Retinal pigment epithelial cell (primary cell): ENCODE data around the gene NXN.

ENCODE experiments used
- DNase-seq: peaks from one replicate; pipeline ENCODE4 v3.0.0-alpha.2; 2010; ENCODE audit warnings: low read depth
- H3K4me3 ChIP-seq: 2 replicates; pipeline ENCODE4 v1.5.1; 2011; ENCODE audit warnings: mild to moderate bottlenecking, low read length, control low read depth, moderate library complexity
- TF ChIP-seq, protein P1 (sequence below): conservative IDR thresholded peaks from 2 replicates; pipeline ENCODE4 v1.5.1; 2011; ENCODE audit warnings: low read depth, low read length, control low read depth, inconsistent platforms

NXN gene

DNA sequence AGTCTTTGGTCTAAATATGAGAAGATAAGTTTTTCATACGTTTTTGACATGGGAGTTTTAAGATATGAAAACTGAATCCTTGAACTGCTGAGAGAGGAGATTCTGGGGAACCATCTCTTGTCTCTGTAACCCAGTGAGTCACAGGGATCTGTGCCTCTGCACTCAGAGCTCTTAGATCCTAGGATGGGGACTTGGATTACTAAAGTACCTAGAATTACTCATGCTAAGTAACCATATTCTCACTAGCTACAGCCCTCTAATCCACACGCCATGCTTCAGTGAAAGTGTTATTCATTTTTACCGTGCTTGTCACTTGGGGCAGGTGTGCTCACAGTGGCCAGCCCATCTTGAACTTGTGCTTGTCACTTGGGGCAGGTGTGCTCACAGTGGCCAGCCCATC lies 195.4 kb downstream of the NXN start:
- no peak for DNase-seq
- TF ChIP-seq, protein P1, sequence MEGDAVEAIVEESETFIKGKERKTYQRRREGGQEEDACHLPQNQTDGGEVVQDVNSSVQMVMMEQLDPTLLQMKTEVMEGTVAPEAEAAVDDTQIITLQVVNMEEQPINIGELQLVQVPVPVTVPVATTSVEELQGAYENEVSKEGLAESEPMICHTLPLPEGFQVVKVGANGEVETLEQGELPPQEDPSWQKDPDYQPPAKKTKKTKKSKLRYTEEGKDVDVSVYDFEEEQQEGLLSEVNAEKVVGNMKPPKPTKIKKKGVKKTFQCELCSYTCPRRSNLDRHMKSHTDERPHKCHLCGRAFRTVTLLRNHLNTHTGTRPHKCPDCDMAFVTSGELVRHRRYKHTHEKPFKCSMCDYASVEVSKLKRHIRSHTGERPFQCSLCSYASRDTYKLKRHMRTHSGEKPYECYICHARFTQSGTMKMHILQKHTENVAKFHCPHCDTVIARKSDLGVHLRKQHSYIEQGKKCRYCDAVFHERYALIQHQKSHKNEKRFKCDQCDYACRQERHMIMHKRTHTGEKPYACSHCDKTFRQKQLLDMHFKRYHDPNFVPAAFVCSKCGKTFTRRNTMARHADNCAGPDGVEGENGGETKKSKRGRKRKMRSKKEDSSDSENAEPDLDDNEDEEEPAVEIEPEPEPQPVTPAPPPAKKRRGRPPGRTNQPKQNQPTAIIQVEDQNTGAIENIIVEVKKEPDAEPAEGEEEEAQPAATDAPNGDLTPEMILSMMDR: no peak
- no peak overlapping the region for H3K4me3 ChIP-seq

DNA sequence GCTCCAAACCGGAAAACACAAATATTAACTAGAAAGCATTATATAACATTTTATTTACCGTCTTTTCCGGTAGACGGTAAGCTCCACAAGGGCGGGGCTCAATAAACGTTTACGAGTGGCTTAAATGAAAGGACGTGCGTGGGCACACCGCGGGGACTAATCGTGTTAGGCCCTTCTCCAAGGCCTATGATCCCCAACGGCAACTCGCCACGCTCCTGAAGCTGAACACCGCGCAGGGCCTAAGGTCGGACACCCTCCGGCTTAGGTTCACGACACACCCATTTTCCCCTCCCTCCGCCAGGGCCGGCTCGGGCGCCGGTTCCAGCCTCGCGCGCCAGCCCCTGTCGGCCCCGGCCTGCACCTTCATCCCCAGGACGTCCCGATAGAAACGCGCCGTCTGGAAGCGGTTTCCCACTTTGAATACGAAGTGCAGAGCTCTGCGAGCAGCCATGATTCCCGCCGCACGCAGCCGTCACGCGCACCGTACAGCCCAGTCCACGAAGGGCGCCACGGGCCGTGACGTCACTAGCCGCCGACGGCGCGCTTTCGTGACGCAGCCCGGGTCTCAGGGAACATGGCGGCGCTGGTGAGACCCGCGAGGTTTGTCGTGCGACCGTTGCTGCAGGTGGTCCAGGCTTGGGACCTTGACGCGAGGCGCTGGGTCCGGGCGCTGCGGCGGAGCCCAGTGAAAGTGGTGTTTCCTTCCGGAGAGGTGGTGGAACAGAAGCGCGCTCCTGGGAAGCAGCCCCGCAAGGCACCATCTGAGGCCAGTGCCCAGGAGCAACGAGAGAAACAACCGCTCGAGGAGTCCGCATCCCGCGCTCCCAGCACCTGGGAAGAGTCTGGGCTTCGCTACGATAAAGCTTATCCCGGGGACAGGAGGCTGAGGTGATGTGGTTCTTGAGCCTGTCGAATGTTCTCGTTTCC lies 197.5 kb downstream of the NXN start, which contains the start of the genes GLOD4 and MRM3:
Gene GLOD4, minus strand, starts transcription at position 476 of the 927 bp plus-strand sequence. Its CDS starts 25 bp downstream, at position 451.
Gene MRM3, plus strand, starts transcription at position 549 of the 927 bp plus-strand sequence. Its CDS starts 26 bp downstream, at position 575.
- peak; percentile 58 for DNase-seq
- TF ChIP-seq, protein P1: no peak
- H3K4me3 ChIP-seq: peak within 1 kb of the TSS; percentile 84

DNA sequence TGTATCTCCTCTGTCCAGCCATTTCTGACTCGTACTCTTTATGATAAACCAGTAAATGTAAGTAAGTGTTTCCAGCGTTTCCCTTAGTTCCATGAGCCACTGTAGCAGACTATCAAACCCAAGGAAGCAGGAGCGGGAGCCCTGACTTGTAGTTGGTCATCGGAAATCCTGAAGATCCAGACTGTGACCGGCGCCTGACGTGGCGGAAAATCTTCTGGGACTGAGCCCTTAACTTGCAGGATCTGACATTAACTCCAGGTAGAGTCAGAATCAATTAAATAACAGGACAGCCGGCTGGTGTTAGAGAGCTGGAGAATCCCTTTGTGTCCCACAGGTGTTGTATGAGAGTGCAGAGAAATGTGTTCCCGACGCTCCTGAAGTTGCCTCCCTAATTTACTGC lies 201.5 kb downstream of the NXN start:
- no peak for DNase-seq
- TF ChIP-seq, protein P1: no peak

DNA sequence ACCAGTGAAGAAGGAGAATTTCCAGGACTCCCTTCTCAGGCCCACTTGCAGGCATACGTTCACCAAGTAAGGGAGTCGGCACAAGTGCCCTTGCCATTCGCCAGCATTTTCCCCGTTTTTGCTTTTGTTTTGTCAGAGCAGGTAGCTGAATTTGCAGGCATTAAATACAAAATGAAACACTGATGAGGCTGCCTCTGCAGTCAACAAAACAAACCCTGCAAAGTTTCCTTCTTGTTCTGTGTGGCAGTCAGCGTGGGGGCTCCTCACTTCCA lies 205.3 kb downstream of the NXN start:
- DNase-seq: no peak
- TF ChIP-seq, protein P1: no peak
- H3K4me3 ChIP-seq: no peak overlapping the region

More for the DNA sequence above, 201.5 kb downstream of the NXN start:
- no peak overlapping the region for H3K4me3 ChIP-seq

DNA sequence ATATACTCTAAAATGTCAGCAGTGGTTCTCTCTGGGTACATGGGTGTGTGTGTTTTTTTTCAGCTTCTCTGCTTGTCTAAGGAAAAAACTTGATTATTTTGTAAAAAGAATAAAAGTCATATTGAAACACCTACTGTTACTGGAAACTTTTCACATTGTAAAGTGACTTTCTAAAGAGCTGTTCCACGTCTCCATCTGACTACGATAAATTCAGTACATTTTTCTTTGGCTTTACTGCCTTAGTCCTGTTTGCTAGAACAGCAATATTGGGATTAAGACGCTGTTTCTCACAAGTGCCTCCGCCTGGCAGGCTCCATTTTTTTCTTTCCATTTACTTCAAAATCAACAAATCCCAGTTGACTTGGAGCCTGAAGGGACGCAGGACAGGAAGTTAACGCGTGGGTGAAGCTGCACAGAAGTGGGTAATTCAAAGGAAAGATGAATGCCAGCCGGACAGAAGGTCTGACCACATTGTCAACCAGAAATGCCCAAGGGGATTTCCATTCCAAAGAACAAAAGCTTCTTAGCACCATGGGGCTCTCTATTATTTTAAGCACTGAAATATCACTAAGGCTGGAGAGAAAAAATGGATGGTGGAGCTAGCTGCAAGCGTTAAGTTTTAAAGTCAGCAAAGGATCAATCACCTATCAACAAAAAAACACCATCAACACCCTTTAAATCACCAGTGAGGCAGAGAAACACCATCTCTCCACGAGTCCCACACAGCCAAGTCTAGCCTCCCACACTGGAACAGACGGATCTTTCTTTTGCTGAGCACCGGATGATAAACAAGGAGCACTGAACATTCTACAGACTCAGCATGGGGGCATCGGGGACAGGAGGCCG lies 205.9 kb downstream of the NXN start:
- TF ChIP-seq, protein P1: no peak
- no peak overlapping the region for H3K4me3 ChIP-seq
- no peak for DNase-seq

- DNase-seq: no peak
- TF ChIP-seq, protein P1: no peak
- no peak overlapping the region for H3K4me3 ChIP-seq
These were observed 206.6 kb downstream of the NXN start for GRCh38 chr17:773016-773415.
